ENCODE data around the gene CAPN15. TPM values are rescaled to one million over a fixed set of nuclear protein-coding genes. Genes with fewer than 3 reads are reported as not detected.

The CAPN15 gene
- total RNA-seq, 1 donor from 2014 or later, result 57.4 TPM

GRCh38 chr16:556474-557173, 29.1 kb downstream of the CAPN15 start:
- peaks cover 1% of the 10 kb centered on the region for H3K36me3 Mint-ChIP-seq (ENCODE audit: insufficient read depth)
- no peaks in the 10 kb centered on the region for H3K9me3 Mint-ChIP-seq (ENCODE audit: low read depth)
- H3K4me3 Mint-ChIP-seq (ENCODE audit: low read depth), result no peak overlapping the region
- H3K27ac Mint-ChIP-seq, result no peak overlapping the region
- peaks cover 14% of the 10 kb centered on the region for H3K27me3 Mint-ChIP-seq
- DNase-seq (ENCODE audit: low spot score, unreplicated experiment), result no peak
- H3K4me1 Mint-ChIP-seq (ENCODE audit: low read depth), result no peaks in the 10 kb centered on the region
- TF ChIP-seq, protein P1, sequence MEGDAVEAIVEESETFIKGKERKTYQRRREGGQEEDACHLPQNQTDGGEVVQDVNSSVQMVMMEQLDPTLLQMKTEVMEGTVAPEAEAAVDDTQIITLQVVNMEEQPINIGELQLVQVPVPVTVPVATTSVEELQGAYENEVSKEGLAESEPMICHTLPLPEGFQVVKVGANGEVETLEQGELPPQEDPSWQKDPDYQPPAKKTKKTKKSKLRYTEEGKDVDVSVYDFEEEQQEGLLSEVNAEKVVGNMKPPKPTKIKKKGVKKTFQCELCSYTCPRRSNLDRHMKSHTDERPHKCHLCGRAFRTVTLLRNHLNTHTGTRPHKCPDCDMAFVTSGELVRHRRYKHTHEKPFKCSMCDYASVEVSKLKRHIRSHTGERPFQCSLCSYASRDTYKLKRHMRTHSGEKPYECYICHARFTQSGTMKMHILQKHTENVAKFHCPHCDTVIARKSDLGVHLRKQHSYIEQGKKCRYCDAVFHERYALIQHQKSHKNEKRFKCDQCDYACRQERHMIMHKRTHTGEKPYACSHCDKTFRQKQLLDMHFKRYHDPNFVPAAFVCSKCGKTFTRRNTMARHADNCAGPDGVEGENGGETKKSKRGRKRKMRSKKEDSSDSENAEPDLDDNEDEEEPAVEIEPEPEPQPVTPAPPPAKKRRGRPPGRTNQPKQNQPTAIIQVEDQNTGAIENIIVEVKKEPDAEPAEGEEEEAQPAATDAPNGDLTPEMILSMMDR (IDR thresholded peaks at IDR 0.05; ENCODE audit: unreplicated experiment), result no peak

GRCh38 chr16:557463-558297, 30.2 kb downstream of the CAPN15 start:
- Mint-ChIP-seq H3K9me3 (ENCODE audit: low read depth) (no peaks in the 10 kb centered on the region), H3K4me1 (ENCODE audit: low read depth) (no peaks in the 10 kb centered on the region), H3K27ac (no peak overlapping the region), H3K4me3 (ENCODE audit: low read depth) (no peak overlapping the region), H3K27me3 (peaks cover 21% of the 10 kb centered on the region), H3K36me3 (ENCODE audit: insufficient read depth) (peaks cover 1% of the 10 kb centered on the region)
- TF ChIP-seq, protein P1 (IDR thresholded peaks at IDR 0.05; ENCODE audit: unreplicated experiment), result no peak
- DNase-seq (ENCODE audit: low spot score, unreplicated experiment), result no peak

DNA sequence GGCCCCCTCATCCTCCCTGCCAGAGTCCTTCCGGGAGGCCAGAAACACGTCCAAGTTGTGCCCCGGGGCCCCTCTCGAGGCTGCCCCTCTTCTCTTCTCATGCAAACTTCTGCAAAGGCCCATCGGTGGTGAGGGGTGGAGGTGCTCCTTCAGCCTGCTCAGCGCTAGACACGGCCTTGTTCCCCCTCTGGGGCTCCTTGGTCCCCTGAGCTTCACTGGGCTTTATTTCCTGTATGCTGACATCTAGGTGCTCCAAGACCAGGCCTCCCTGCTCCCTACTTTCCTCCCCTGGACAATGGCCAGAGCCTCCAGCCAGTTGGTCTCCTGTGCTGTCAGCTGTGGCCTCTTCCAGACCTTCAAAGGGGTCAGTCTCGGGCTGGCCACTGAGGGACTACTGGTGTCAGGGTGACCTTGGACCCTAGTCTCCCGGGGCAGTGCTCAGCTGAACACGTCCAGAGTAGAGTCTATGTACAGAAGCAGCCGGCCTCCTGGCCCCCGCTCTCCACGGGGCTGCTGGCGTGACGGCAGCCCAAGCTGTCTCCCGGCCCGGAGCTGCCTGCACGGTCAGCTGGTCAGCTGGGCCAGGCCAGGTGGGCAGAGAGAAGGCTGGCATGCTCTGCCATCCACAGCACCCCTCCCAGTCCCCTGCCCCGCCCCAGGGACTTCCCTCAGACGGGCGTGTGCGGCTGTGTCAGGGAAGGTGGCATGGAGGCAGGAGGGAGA, 30.9 kb downstream of the CAPN15 start:
- Mint-ChIP-seq H3K27ac (no peak overlapping the region), H3K4me1 (ENCODE audit: low read depth) (no peaks in the 10 kb centered on the region), H3K9me3 (ENCODE audit: low read depth) (no peaks in the 10 kb centered on the region), H3K4me3 (ENCODE audit: low read depth) (no peak overlapping the region), H3K36me3 (ENCODE audit: insufficient read depth) (peaks cover 1% of the 10 kb centered on the region), H3K27me3 (peaks cover 24% of the 10 kb centered on the region)
- no peak for DNase-seq (ENCODE audit: low spot score, unreplicated experiment)
- TF ChIP-seq, protein P1 (IDR thresholded peaks at IDR 0.05; ENCODE audit: unreplicated experiment), result no peak

DNA sequence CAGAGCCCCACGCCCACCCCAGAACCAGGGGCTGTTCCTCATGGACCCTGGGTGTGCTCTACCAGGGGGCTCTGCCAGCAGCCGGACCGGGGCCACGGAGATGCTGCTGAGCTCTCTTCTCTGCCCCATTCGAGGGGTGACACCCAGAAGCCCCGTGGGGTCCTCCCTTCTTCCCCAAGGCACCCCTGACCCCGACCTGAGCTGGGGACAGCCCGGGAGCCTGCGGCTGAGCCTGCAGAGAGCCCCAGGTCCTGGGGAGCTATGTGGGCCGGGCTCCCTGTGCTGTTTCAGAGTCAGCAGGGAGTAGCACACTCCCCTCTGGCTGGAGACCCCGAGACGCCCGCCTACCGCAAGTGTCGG, 31.5 kb downstream of the CAPN15 start:
- DNase-seq (ENCODE audit: low spot score, unreplicated experiment), result no peak
- Mint-ChIP-seq H3K4me1 (ENCODE audit: low read depth) (no peaks in the 10 kb centered on the region), H3K36me3 (ENCODE audit: insufficient read depth) (peaks cover 1% of the 10 kb centered on the region), H3K9me3 (ENCODE audit: low read depth) (no peaks in the 10 kb centered on the region), H3K27me3 (peaks cover 24% of the 10 kb centered on the region), H3K27ac (no peak overlapping the region), H3K4me3 (ENCODE audit: low read depth) (no peak overlapping the region)
- TF ChIP-seq, protein P1 (IDR thresholded peaks at IDR 0.05; ENCODE audit: unreplicated experiment), result no peak

Measured in progenitor cell of endocrine pancreas (in vitro differentiated cells).